K562 (cell line): Measurements from ENCODE around the gene NT5C. TPM values are rescaled to one million over a fixed set of nuclear protein-coding genes. Genes with fewer than 3 reads are reported as not detected.

ENCODE experiments used
- ATAC-seq: fragments of 200-7000 bp; cut with Tn5 transposase; 3 replicates; pipeline ENCODE4 v1.9.1; 2020; ENCODE audit warnings: moderate library complexity
- BruUV-seq: library from RNA; stranded (reverse); fragments of 400-500 nt; replicated peaks from 2 replicates; lab custom pipeline; 2021; lab: Mats Ljungman, UMichigan
- CTCF ChIA-PET: fragments of 300-600 bp; formaldehyde crosslinking; extraction: SDS; loops from one replicate; lab custom pipeline; 2021; ENCODE audit warnings: low intra/inter-chr PET ratio; lab: Yijun Ruan, JAX
- POLR2A ChIA-PET: fragments of 300-600, 350-650 bp; sonication (Branson Sonifier 250); formaldehyde crosslinking; extraction: SDS; loops from one replicate; lab custom pipeline; 2021; ENCODE audit warnings: antibody characterized with exemption, inconsistent platforms; lab: Yijun Ruan, JAX
- DNase-seq, 4 experiments: peaks; one replicate each; pipeline versions ENCODE4 v3.0.0 to v3.0.0-alpha.2; 2011 to 2018; ENCODE audit warnings: low spot score in 3 of 4, mixed read lengths in 3 of 4; ENCODE audit errors: extremely low read depth in 1 of 4
- FAIRE-seq: peaks from 2 replicates; lab custom pipeline; 2011; peaks lifted over from hg19 to GRCh38; lab: Jason Lieb, UNC
- H2AFZ ChIP-seq: 2 replicates; pipeline ENCODE4 v1.6.0; 2011; ENCODE audit warnings: low read depth, low read length, control low read depth, inconsistent platforms
- H3K27ac ChIP-seq: fragments of 200-600 bp; 3 replicates; pipeline ENCODE4 v1.8.0; 2011; ENCODE audit warnings: low read depth, mild to moderate bottlenecking, control low read depth, inconsistent platforms, low read length, moderate library complexity, mixed read lengths; ENCODE audit errors: extremely low read depth
- H3K27me3 ChIP-seq, 2 experiments: fragments of 300-600 bp in 1 of 2; 2 replicates in 1 of 2; 3 replicates in 1 of 2; pipeline versions ENCODE4 v1.6.0 to v1.8.0; 2011; ENCODE audit warnings: inconsistent platforms in 2 of 2, low read length in 2 of 2, mild to moderate bottlenecking in 1 of 2, mixed read lengths in 1 of 2, moderate library complexity in 1 of 2; ENCODE audit not compliant: control insufficient read depth in 2 of 2, insufficient read depth in 2 of 2
- H3K36me3 ChIP-seq: fragments of 300-600 bp; 3 replicates; pipeline ENCODE4 v1.8.0; 2011; ENCODE audit warnings: mild to moderate bottlenecking, low read length, inconsistent platforms; ENCODE audit not compliant: control insufficient read depth, insufficient read depth
- H3K4me1 ChIP-seq, 2 experiments: fragments of 200-600 bp in 1 of 2; replicated peaks in 1 of 2; 2 replicates in 1 of 2; 3 replicates in 1 of 2; pipeline versions ENCODE4 v1.5.1 to v1.8.0; 2011; ENCODE audit warnings: inconsistent platforms in 2 of 2, low read length in 2 of 2, mild to moderate bottlenecking in 1 of 2, mixed read lengths in 1 of 2, moderate library complexity in 1 of 2; ENCODE audit not compliant: control insufficient read depth in 2 of 2, insufficient read depth in 2 of 2
- H3K4me2 ChIP-seq: 2 replicates; pipeline ENCODE4 v1.6.1; 2011; ENCODE audit warnings: low read length, control low read depth, inconsistent platforms, mixed read lengths; ENCODE audit not compliant: insufficient read depth
- H3K4me3 ChIP-seq: fragments of 200-600 bp; sonication (generic), shearing (Covaris generic); 2 replicates; pipeline ENCODE4 v1.5.1; 2016; ENCODE audit warnings: control low read depth, inconsistent platforms
- H3K79me2 ChIP-seq: fragments of 200-600 bp; 3 replicates; pipeline ENCODE4 v1.8.0; 2011; ENCODE audit warnings: low read length, inconsistent platforms; ENCODE audit not compliant: control insufficient read depth, insufficient read depth
- H3K9ac ChIP-seq, 2 experiments: 2 replicates each; pipeline versions ENCODE4 v1.6.0 to v1.6.1; 2011; ENCODE audit warnings: low read depth in 2 of 2, low read length in 2 of 2, control low read depth in 1 of 2, inconsistent platforms in 1 of 2, mild to moderate bottlenecking in 1 of 2, mixed read lengths in 1 of 2; ENCODE audit not compliant: insufficient read depth in 1 of 2
- H3K9me1 ChIP-seq: one replicate; pipeline ENCODE4 v1.6.0; 2011; ENCODE audit warnings: inconsistent platforms, mild to moderate bottlenecking, low read length, moderate library complexity; ENCODE audit not compliant: control insufficient read depth, insufficient read depth
- H3K9me3 ChIP-seq: replicated peaks from 2 replicates; pipeline ENCODE4 v1.5.1; 2011; ENCODE audit warnings: low read depth, low read length, inconsistent platforms; ENCODE audit not compliant: control insufficient read depth, insufficient read depth
- H4K20me1 ChIP-seq: replicated peaks from 2 replicates; pipeline ENCODE4 v1.6.1; 2011; ENCODE audit warnings: low read length, inconsistent platforms, mixed read lengths; ENCODE audit not compliant: control insufficient read depth, insufficient read depth
- CHD2 ChIP-seq: IDR thresholded peaks from 2 replicates; pipeline ENCODE4 v1.6.1; 2011; ENCODE audit warnings: low read depth, low read length
- HNRNPK ChIP-seq: fragments of 200-400 bp; formaldehyde crosslinking; IDR thresholded peaks from one replicate; pipeline ENCODE4 v1.6.1; 2018; ENCODE audit warnings: mild to moderate bottlenecking, low read depth, low read length; ENCODE audit not compliant: poor library complexity, severe bottlenecking
- HNRNPLL ChIP-seq: fragments of 200-400 bp; formaldehyde crosslinking; IDR thresholded peaks from 2 replicates; pipeline ENCODE4 v1.6.1; 2017; ENCODE audit warnings: low read length, low read depth, mild to moderate bottlenecking; ENCODE audit not compliant: poor library complexity, severe bottlenecking
- NBN ChIP-seq: fragments of 450-650 bp; IDR thresholded peaks from 2 replicates; pipeline ENCODE4 v1.6.1; 2016; ENCODE audit warnings: low read depth, mild to moderate bottlenecking
- RBBP5 ChIP-seq: fragments of 200-600 bp; sonication (generic); IDR thresholded peaks from 2 replicates; pipeline ENCODE4 v1.6.1; 2012; ENCODE audit warnings: borderline replicate concordance, mild to moderate bottlenecking, low read length, control low read depth, inconsistent platforms; ENCODE audit not compliant: insufficient read depth, poor library complexity, severe bottlenecking
- RBFOX2 ChIP-seq: fragments of 200-400 bp; formaldehyde crosslinking; IDR thresholded peaks from 2 replicates; pipeline ENCODE4 v1.6.1; 2017; ENCODE audit warnings: low read depth, mild to moderate bottlenecking, low read length, moderate library complexity
- RNF2 ChIP-seq: sonication (generic); IDR thresholded peaks from 2 replicates; pipeline ENCODE4 v1.6.1; 2016
- TAF9B ChIP-seq: fragments of 450-650 bp; IDR thresholded peaks from 2 replicates; pipeline ENCODE4 v1.6.1; 2018; ENCODE audit warnings: mild to moderate bottlenecking; ENCODE audit not compliant: partially characterized antibody
- ZNF584 ChIP-seq: fragments of 200-800 bp; sonication (Bioruptor generic); IDR thresholded peaks from 2 replicates; pipeline ENCODE4 v1.6.1; 2016; ENCODE audit warnings: low read depth, mild to moderate bottlenecking, missing genetic modification characterization, missing compliant biosample characterization
- ZNF764 ChIP-seq: fragments of 250-450 bp; sonication (Bioruptor Pico); IDR thresholded peaks from 2 replicates; pipeline ENCODE4 v1.4.0; 2020; ENCODE audit warnings: low read depth, mild to moderate bottlenecking, moderate library complexity
- ZNF830 ChIP-seq: fragments of 250-450 bp; sonication (Bioruptor Pico); IDR thresholded peaks from 2 replicates; pipeline ENCODE4 v1.5.0; 2021; ENCODE audit warnings: mild to moderate bottlenecking
- WGBS: fragments of 100-300 bp; shearing (Covaris generic); methylation state at CpG from one replicate; pipeline ENCODE4 v1.1.6; 2016; ENCODE audit warnings: low coverage, mixed read lengths; ENCODE audit not compliant: insufficient coverage; ENCODE audit errors: missing lambda C conversion rate; 5-methylcytosine and 5-hydroxymethylcytosine counted together
- in situ Hi-C: fragments of 300-500 bp; cut with MboI; formaldehyde crosslinking; loops from 4 replicates; pipeline ENCODE4 v1.15.0; 2018; ENCODE audit warnings: inconsistent platforms, mixed read lengths
- intact Hi-C: fragments of 100-400 bp; cut with micrococcal nuclease; formaldehyde crosslinking; loops from 2 replicates; pipeline ENCODE4 v1.14.2; 2022
- polyA plus RNA-seq, 8 experiments: library from polyadenylated mRNA; depleted of rRNA in 4 of 8; stranded (reverse) in 5 of 8; unstranded in 3 of 8; fragments of >200 nt; fragmentation: Nextera tagmentation in 2 of 8; fragmentation: Illumina TruSeq in 1 of 8; extraction: Ambion mirVana in 2 of 8; extraction: Trizol in 1 of 8; gene quantifications; 2 replicates each; pipeline versions ENCODE4 v1.2.1 to v1.2.3, GENCODE V29; 2011 to 2014; ENCODE audit warnings: inconsistent platforms in 1 of 8, missing spikeins in 1 of 8
- total RNA-seq, 7 experiments: library from RNA; depleted of rRNA in 6 of 7; stranded (reverse); fragments of >200 nt in 6 of 7; fragmentation: Illumina TruSeq in 2 of 7; extraction: Trizol in 2 of 7; gene quantifications; 2 replicates each; pipeline versions ENCODE4 v1.2.1 to v1.2.3, GENCODE V29; 2011 to 2021; ENCODE audit warnings: low replicate concordance in 1 of 7

The NT5C gene
- total and polyA plus RNA-seq, 9 of the 15 experiments (the other 6 are each of a cell fraction or from before 2014, with no cell fraction given): 2.9 to 205 (median 45.0) TPM

DNA sequence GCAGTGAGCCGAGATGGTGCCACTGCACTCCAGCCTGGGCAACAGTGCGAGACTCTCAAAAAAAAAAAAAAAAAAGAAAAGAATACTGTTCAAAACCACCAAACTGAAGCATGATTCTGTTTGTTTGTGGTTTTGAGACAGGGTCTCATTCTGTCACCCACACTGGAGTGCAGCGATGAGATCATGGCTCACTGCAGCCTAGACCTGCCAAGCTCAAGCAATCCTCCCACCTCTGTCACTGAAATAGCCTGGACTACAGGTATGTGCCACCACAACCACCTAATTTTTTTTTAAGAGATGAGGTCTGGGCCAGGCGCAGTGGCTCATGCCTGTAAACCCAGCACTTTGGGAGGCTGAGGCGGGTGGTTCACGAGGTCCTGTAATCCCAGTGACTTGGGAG lies 46.9 kb upstream of the NT5C start:
- in situ Hi-C loops: no loop called here
- H3K4me2 ChIP-seq: no peak overlapping the region
- BruUV-seq: no TSS peak
- H3K4me1 ChIP-seq: peaks cover 5 to 22% of the 10 kb centered on the region in 2 experiments; a peak in 4 of 5 replicates
- H3K79me2 ChIP-seq: peaks cover 89% of the 10 kb centered on the region
- TF ChIP-seq ZNF764 (CRISPR knock-in tag) (no peak), HNRNPK (no peak), CHD2 (no peak), RBFOX2 (no peak), NBN (no peak), ZNF830 (CRISPR knock-in tag) (no peak), HNRNPLL (no peak), RBBP5 (no peak), RNF2 (no peak), ZNF584 (CRISPR knock-in tag) (no peak), TAF9B (no peak)
- no peaks in the 10 kb centered on the region for H3K9me3 ChIP-seq
- WGBS: 93% methylated on average over 4 of the region's 6 CpGs
- ChIA-PET POLR2A (no interaction called here), CTCF (no interaction called here)
- DNase-seq: no peak
- no peaks in the 10 kb centered on the region for H3K27me3 ChIP-seq
- no peak overlapping the region for H3K4me3 ChIP-seq
- no peak overlapping the region for H2AFZ ChIP-seq
- no peak for FAIRE-seq
- H3K9me1 ChIP-seq: no peaks in the 10 kb centered on the region
- peaks cover 74% of the 10 kb centered on the region for H3K36me3 ChIP-seq
- no peak overlapping the region for H3K27ac ChIP-seq
- intact Hi-C loops: no loop called here
- no peak overlapping the region for H3K9ac ChIP-seq
- no peak for ATAC-seq
- no peaks in the 10 kb centered on the region for H4K20me1 ChIP-seq
